Measurements from ENCODE around the gene MYO19. TPM values are rescaled to one million over a fixed set of nuclear protein-coding genes. Genes with fewer than 3 reads are reported as not detected.
A peak's percentile ranks its signal among the peaks of the same experiment; 100 is the strongest.

The MYO19 gene
- total and polyA plus RNA-seq, 2 of the 8 experiments (the other 6 are each of a cell fraction or from before 2014, with no cell fraction given) = 126 to 163 TPM

GRCh38 chr17:36509272-36509985, 25.2 kb downstream of the MYO19 start:
- H3K4me1 ChIP-seq (replicated peaks in 1 of 4; ENCODE audit: control insufficient read depth in 3 of 4, insufficient read depth in 4 of 4, low read length in 3 of 4) = no peaks in the 10 kb centered on the region
- no peak overlapping the region for H4K5ac ChIP-seq (ENCODE audit: insufficient read length, low read depth, low read length)
- ChIA-PET POLR2A (ENCODE audit: partially characterized antibody) (interaction anchor here (1.7 to 13.9 kb wide), 5 partner anchors 7 to 26 kb away, joined by 5 to 205 read pairs (median 53); partner anchors contain the start of genes MYO19, PIGW and ZNHIT3), CTCF (ENCODE audit: partially characterized antibody) (interaction anchor here (1.0 kb wide), 1 partner anchor 49 kb away, joined by 3 read pairs; no protein-coding TSS in a partner anchor)
- no peak overlapping the region for H2BK120ac ChIP-seq (replicated peaks; ENCODE audit: low read depth, low read length)
- no peak overlapping the region for H3K4me2 ChIP-seq (ENCODE audit: insufficient read depth in 1 of 2, low read depth in 2 of 2, low read length in 2 of 2)
- 0 out of 2 replicates have a peak, but pooled peaks have one; percentile 24 for TF ChIP-seq KDM1A (IDR thresholded peaks at IDR 0.05; ENCODE audit: borderline replicate concordance, low read length)
- 0 out of 2 replicates have a peak, but pooled peaks have one; percentile 29 for TF ChIP-seq POLR2AphosphoS5 (IDR thresholded peaks at IDR 0.05; ENCODE audit: low read depth, low read length)
- TF ChIP-seq NRF1 (IDR thresholded peaks at IDR 0.05; ENCODE audit: low read depth, low read length) = no peak
- no peak overlapping the region for H2BK15ac ChIP-seq (ENCODE audit: low read length)
- H3K4me3 ChIP-seq (ENCODE audit: extremely low read depth in 1 of 4, insufficient read depth in 2 of 4, low read depth in 3 of 4, low read length in 4 of 4) = no peak overlapping the region
- no peak overlapping the region for H2AFZ ChIP-seq (ENCODE audit: low read length)
- 92% methylated on average over 9 of the region's 9 CpGs; no CpG with 5 or more reads in 1 of the 2 experiments for WGBS, 2 experiments (ENCODE audit: extremely low coverage in 1 of 2, insufficient coverage in 1 of 2, insufficient read length in 1 of 2, insufficient replicate concordance in 2 of 2, low coverage in 1 of 2, low lambda C conversion rate in 2 of 2, missing lambda C conversion rate in 1 of 2)
- no peak overlapping the region for H3K14ac ChIP-seq (ENCODE audit: insufficient read length)
- no peak overlapping the region for H4K8ac ChIP-seq (ENCODE audit: extremely low read depth, insufficient read depth, low read length)
- H3K18ac ChIP-seq (ENCODE audit: extremely low read depth, low read length) = no peak overlapping the region
- FAIRE-seq (no peak), DNase-seq (ENCODE audit: low read depth in 1 of 2, low spot score in 2 of 2) (no peak)
- H3K4ac ChIP-seq (replicated peaks; ENCODE audit: insufficient read length, low read depth, low read length) = no peak overlapping the region
- no peaks in the 10 kb centered on the region for H3K27me3 ChIP-seq (replicated peaks in 1 of 4; ENCODE audit: control insufficient read depth in 3 of 4, extremely low read depth in 1 of 4, insufficient read depth in 3 of 4, low read length in 3 of 4)
- no peak overlapping the region for H2AK5ac ChIP-seq (ENCODE audit: low read depth, low read length)
- H3K36me3 ChIP-seq (ENCODE audit: control insufficient read depth in 2 of 4, insufficient read depth in 4 of 4, low read length in 3 of 4) = peaks cover 40 to 88% (median 79%) of the 10 kb centered on the region in 4 experiments
- no peak overlapping the region for H3K56ac ChIP-seq (replicated peaks; ENCODE audit: insufficient read length, low read depth, low read length)
- H2BK12ac ChIP-seq (ENCODE audit: low read depth, low read length) = no peak overlapping the region
- H4K20me1 ChIP-seq (replicated peaks in 1 of 2; ENCODE audit: control insufficient read depth in 1 of 2, insufficient read depth in 2 of 2, low read length in 2 of 2) = peaks cover 4 to 6% of the 10 kb centered on the region in 2 experiments
- no peaks in the 10 kb centered on the region for H3K9me3 ChIP-seq (ENCODE audit: insufficient read depth in 2 of 2, low read depth in 1 of 2, low read length in 1 of 2)
- H3K23me2 ChIP-seq (ENCODE audit: low read depth, low read length) = no peaks in the 10 kb centered on the region
- no peak overlapping the region for H3K27ac ChIP-seq (ENCODE audit: low read depth, low read length)
- no peaks in the 10 kb centered on the region for H3K79me1 ChIP-seq (ENCODE audit: low read depth, low read length)
- H2BK20ac ChIP-seq (ENCODE audit: low read length) = no peak overlapping the region
- H3K79me2 ChIP-seq (ENCODE audit: control insufficient read depth in 1 of 2, insufficient read depth in 2 of 2, low read length in 2 of 2) = no peaks in the 10 kb centered on the region
- H3K9ac ChIP-seq (replicated peaks in 1 of 4; ENCODE audit: extremely low read depth in 1 of 4, low read depth in 3 of 4, low read length in 3 of 4) = no peak overlapping the region
- no peak overlapping the region for H4K91ac ChIP-seq (replicated peaks; ENCODE audit: insufficient read length, low read length)
- H3K23ac ChIP-seq (ENCODE audit: insufficient read length) = no peak overlapping the region
- H2BK5ac ChIP-seq (ENCODE audit: low read depth, low read length) = no peak overlapping the region

All from H1 (cell line).